DOHH2 (cell line): Measurements from ENCODE around the gene TOMM34.

Source experiments
- H3F3A ChIP-seq: fragments of 200-600 bp; sonication (generic), shearing (Covaris generic); 2 replicates; pipeline ENCODE4 v1.6.0; 2016; ENCODE audit warnings: antibody characterized with exemption, mild to moderate bottlenecking; ENCODE audit not compliant: control insufficient read depth, insufficient read depth
- H3K27ac ChIP-seq: fragments of 200-600 bp; sonication (generic); 2 replicates; pipeline ENCODE4 v1.5.1; 2014; ENCODE audit warnings: low read depth, mild to moderate bottlenecking, low read length, moderate library complexity
- H3K27me3 ChIP-seq: fragments of 200-600 bp; sonication (generic); 2 replicates; pipeline ENCODE4 v1.6.1; 2014; ENCODE audit warnings: mild to moderate bottlenecking, low read length, mixed read lengths; ENCODE audit not compliant: control insufficient read depth
- H3K36me3 ChIP-seq: fragments of 200-600 bp; sonication (generic); 2 replicates; pipeline ENCODE4 v1.6.1; 2014; ENCODE audit warnings: mild to moderate bottlenecking, low read length, moderate library complexity, mixed read lengths; ENCODE audit not compliant: control insufficient read depth
- H3K4me1 ChIP-seq: fragments of 200-600 bp; sonication (generic); 2 replicates; pipeline ENCODE4 v1.6.1; 2014; ENCODE audit warnings: mild to moderate bottlenecking, low read length, mixed read lengths; ENCODE audit not compliant: control insufficient read depth
- H3K4me2 ChIP-seq: fragments of 200-600 bp; sonication (generic); 2 replicates; pipeline ENCODE4 v1.6.0; 2014; ENCODE audit warnings: mild to moderate bottlenecking, low read length, moderate library complexity
- H3K4me3 ChIP-seq: fragments of 200-600 bp; sonication (generic); 2 replicates; pipeline ENCODE4 v1.5.1; 2014; ENCODE audit warnings: mild to moderate bottlenecking, low read length, mixed read lengths
- H3K79me2 ChIP-seq: fragments of 200-600 bp; sonication (generic); 2 replicates; pipeline ENCODE4 v1.6.1; 2014; ENCODE audit warnings: mild to moderate bottlenecking, low read length, mixed read lengths; ENCODE audit not compliant: control insufficient read depth
- H3K9me2 ChIP-seq: fragments of 200-600 bp; sonication (generic); replicated peaks from 2 replicates; pipeline ENCODE4 v1.6.1; 2014; ENCODE audit warnings: mild to moderate bottlenecking, low read length, mixed read lengths; ENCODE audit not compliant: control insufficient read depth
- H3K9me3 ChIP-seq: fragments of 200-600 bp; sonication (generic); 2 replicates; pipeline ENCODE4 v1.6.1; 2014; ENCODE audit warnings: antibody characterized with exemption, low read length, mixed read lengths; ENCODE audit not compliant: control insufficient read depth, insufficient read depth
- H4K20me1 ChIP-seq: fragments of 200-600 bp; sonication (generic); 2 replicates; pipeline ENCODE4 v1.6.0; 2014; ENCODE audit warnings: low read depth, mild to moderate bottlenecking, antibody characterized with exemption, low read length, moderate library complexity; ENCODE audit not compliant: control insufficient read depth, insufficient read depth
- CTCF ChIP-seq: fragments of 200-600 bp; sonication (generic); IDR thresholded peaks from one replicate; pipeline ENCODE4 v1.5.1; 2014; ENCODE audit warnings: antibody characterized with exemption, mild to moderate bottlenecking, low read depth, low read length; ENCODE audit not compliant: poor library complexity, severe bottlenecking
- EZH2phosphoT487 ChIP-seq: fragments of 200-600 bp; sonication (generic); IDR thresholded peaks from 2 replicates; pipeline ENCODE4 v1.6.1; 2017; ENCODE audit warnings: borderline replicate concordance, mild to moderate bottlenecking, antibody characterized with exemption, low read length, moderate library complexity, mixed read lengths

The TOMM34 gene

GRCh38 chr20:44981736-44982406, 21.7 kb upstream of the TOMM34 start:
- no peaks in the 10 kb centered on the region for H3K9me3 ChIP-seq
- no peak for TF ChIP-seq CTCF
- no peak for TF ChIP-seq EZH2phosphoT487
- no peak overlapping the region for H3K4me3 ChIP-seq
- no peak overlapping the region for H3K27ac ChIP-seq
- no peak overlapping the region for H3K4me2 ChIP-seq
- peaks cover 92% of the 10 kb centered on the region for H3K36me3 ChIP-seq
- H3K79me2 ChIP-seq, result peaks cover 81% of the 10 kb centered on the region
- H3K9me2 ChIP-seq, result no peaks in the 10 kb centered on the region
- H3K27me3 ChIP-seq, result no peaks in the 10 kb centered on the region
- peaks cover 39% of the 10 kb centered on the region for H3K4me1 ChIP-seq
- H3F3A ChIP-seq, result peaks cover 21% of the 10 kb centered on the region
- H4K20me1 ChIP-seq, result no peaks in the 10 kb centered on the region

GRCh38 chr20:44979090-44979621, 19.0 kb upstream of the TOMM34 start:
- H3K36me3 ChIP-seq, result peaks cover 92% of the 10 kb centered on the region
- H4K20me1 ChIP-seq, result no peaks in the 10 kb centered on the region
- no peaks in the 10 kb centered on the region for H3K27me3 ChIP-seq
- peaks cover 38% of the 10 kb centered on the region for H3K4me1 ChIP-seq
- TF ChIP-seq EZH2phosphoT487 (no peak), CTCF (no peak)
- no peaks in the 10 kb centered on the region for H3K9me2 ChIP-seq
- H3K4me2 ChIP-seq, result peak overlapping the region; percentile 60
- peaks cover 14% of the 10 kb centered on the region for H3F3A ChIP-seq
- H3K27ac ChIP-seq, result peak overlapping the region; percentile 76
- peak overlapping the region; percentile 46 for H3K4me3 ChIP-seq
- H3K9me3 ChIP-seq, result no peaks in the 10 kb centered on the region
- peaks cover 85% of the 10 kb centered on the region for H3K79me2 ChIP-seq

- peak overlapping the region; percentile 76; the same call in 1 of the 2 replicates for H3K27ac ChIP-seq
- TF ChIP-seq EZH2phosphoT487 (no peak), CTCF (no peak)
- peaks cover 89% of the 10 kb centered on the region for H3K79me2 ChIP-seq
- H3K4me3 ChIP-seq, result no peak overlapping the region
- H3K36me3 ChIP-seq, result peaks cover 94% of the 10 kb centered on the region
- H4K20me1 ChIP-seq, result no peaks in the 10 kb centered on the region
- peaks cover 38% of the 10 kb centered on the region for H3K4me1 ChIP-seq
- H3K27me3 ChIP-seq, result no peaks in the 10 kb centered on the region
- H3K9me2 ChIP-seq, result no peaks in the 10 kb centered on the region
- H3F3A ChIP-seq, result peaks cover 18% of the 10 kb centered on the region
- H3K4me2 ChIP-seq, result no peak overlapping the region
- H3K9me3 ChIP-seq, result no peaks in the 10 kb centered on the region
Measured at GRCh38 chr20:44976698-44977097, 16.5 kb upstream of the TOMM34 start.
